ENCODE data around the gene CHRNA4.

Gene CHRNA4

GRCh38 chr20:63403403-63404105 lies 42.4 kb upstream of the CHRNA4 start:
- no peaks in the 10 kb centered on the region for H3K27me3 ChIP-seq (ENCODE audit: control insufficient read depth, insufficient read depth, low read length)
- H3K4me1 ChIP-seq (ENCODE audit: control insufficient read depth, insufficient read depth, low read length): peaks cover 3% of the 10 kb centered on the region
- H3K9me3 ChIP-seq (ENCODE audit: control insufficient read depth, insufficient read depth, low read length): no peaks in the 10 kb centered on the region
- no peak overlapping the region for H3K4me3 ChIP-seq (ENCODE audit: low read length)
- WGBS (ENCODE audit: insufficient coverage, insufficient read length): no CpG with 5 or more reads among the region's 19 CpGs
- H3K27ac ChIP-seq (ENCODE audit: low read length): no peak overlapping the region
- no peaks in the 10 kb centered on the region for H3K36me3 ChIP-seq (ENCODE audit: control insufficient read depth, insufficient read depth, low read length)
- no peak for DNase-seq (ENCODE audit: low read depth, low spot score)

GRCh38 chr20:63402860-63403220 lies 41.7 kb upstream of the CHRNA4 start:
- no peak overlapping the region for H3K27ac ChIP-seq (ENCODE audit: low read length)
- H3K9me3 ChIP-seq (ENCODE audit: control insufficient read depth, insufficient read depth, low read length): no peaks in the 10 kb centered on the region
- H3K27me3 ChIP-seq (ENCODE audit: control insufficient read depth, insufficient read depth, low read length): no peaks in the 10 kb centered on the region
- H3K4me3 ChIP-seq (ENCODE audit: low read length): no peak overlapping the region
- peaks cover 3% of the 10 kb centered on the region for H3K4me1 ChIP-seq (ENCODE audit: control insufficient read depth, insufficient read depth, low read length)
- no peaks in the 10 kb centered on the region for H3K36me3 ChIP-seq (ENCODE audit: control insufficient read depth, insufficient read depth, low read length)
- WGBS (ENCODE audit: insufficient coverage, insufficient read length): no CpG with 5 or more reads among the region's 9 CpGs
- DNase-seq (ENCODE audit: low read depth, low spot score): no peak

- DNase-seq (ENCODE audit: low read depth, low spot score): no peak
- no CpG with 5 or more reads among the region's 24 CpGs for WGBS (ENCODE audit: insufficient coverage, insufficient read length)
- no peaks in the 10 kb centered on the region for H3K36me3 ChIP-seq (ENCODE audit: control insufficient read depth, insufficient read depth, low read length)
- H3K4me1 ChIP-seq (ENCODE audit: control insufficient read depth, insufficient read depth, low read length): peaks cover 3% of the 10 kb centered on the region
- no peak overlapping the region for H3K27ac ChIP-seq (ENCODE audit: low read length)
- H3K4me3 ChIP-seq (ENCODE audit: low read length): no peak overlapping the region
- H3K27me3 ChIP-seq (ENCODE audit: control insufficient read depth, insufficient read depth, low read length): no peaks in the 10 kb centered on the region
- no peaks in the 10 kb centered on the region for H3K9me3 ChIP-seq (ENCODE audit: control insufficient read depth, insufficient read depth, low read length)
Observed at GRCh38 chr20:63402181-63402859, 41.2 kb upstream of the CHRNA4 start.

GRCh38 chr20:63401384-63402110 lies 40.4 kb upstream of the CHRNA4 start:
- no peaks in the 10 kb centered on the region for H3K27me3 ChIP-seq (ENCODE audit: control insufficient read depth, insufficient read depth, low read length)

GRCh38 chr20:63400486-63401210 lies 39.5 kb upstream of the CHRNA4 start:
- Histone ChIP-seq H3K27ac (ENCODE audit: low read length) (no peak overlapping the region), H3K27me3 (ENCODE audit: control insufficient read depth, insufficient read depth, low read length) (no peaks in the 10 kb centered on the region), H3K9me3 (ENCODE audit: control insufficient read depth, insufficient read depth, low read length) (no peaks in the 10 kb centered on the region), H3K4me1 (ENCODE audit: control insufficient read depth, insufficient read depth, low read length) (peaks cover 3% of the 10 kb centered on the region), H3K36me3 (ENCODE audit: control insufficient read depth, insufficient read depth, low read length) (no peaks in the 10 kb centered on the region), H3K4me3 (ENCODE audit: low read length) (no peak overlapping the region)
- no peak for DNase-seq (ENCODE audit: low read depth, low spot score)
- whole genome bisulfite sequencing (ENCODE audit: insufficient coverage, insufficient read length): no CpG with 5 or more reads among the region's 44 CpGs

More at GRCh38 chr20:63401384-63402110, 40.4 kb upstream of the CHRNA4 start:
- WGBS (ENCODE audit: insufficient coverage, insufficient read length): no CpG with 5 or more reads among the region's 29 CpGs
- no peak overlapping the region for H3K4me3 ChIP-seq (ENCODE audit: low read length)
- no peak overlapping the region for H3K27ac ChIP-seq (ENCODE audit: low read length)
- no peaks in the 10 kb centered on the region for H3K9me3 ChIP-seq (ENCODE audit: control insufficient read depth, insufficient read depth, low read length)
- peaks cover 3% of the 10 kb centered on the region for H3K4me1 ChIP-seq (ENCODE audit: control insufficient read depth, insufficient read depth, low read length)
- no peaks in the 10 kb centered on the region for H3K36me3 ChIP-seq (ENCODE audit: control insufficient read depth, insufficient read depth, low read length)
- DNase-seq (ENCODE audit: low read depth, low spot score): no peak

GRCh38 chr20:63399596-63400375 lies 38.6 kb upstream of the CHRNA4 start:
- H3K27me3 ChIP-seq (ENCODE audit: control insufficient read depth, insufficient read depth, low read length): no peaks in the 10 kb centered on the region
- H3K36me3 ChIP-seq (ENCODE audit: control insufficient read depth, insufficient read depth, low read length): no peaks in the 10 kb centered on the region

GRCh38 chr20:63398744-63399514 lies 37.8 kb upstream of the CHRNA4 start:
- WGBS (ENCODE audit: insufficient coverage, insufficient read length): no CpG with 5 or more reads among the region's 27 CpGs
- Histone ChIP-seq H3K9me3 (ENCODE audit: control insufficient read depth, insufficient read depth, low read length) (no peaks in the 10 kb centered on the region), H3K36me3 (ENCODE audit: control insufficient read depth, insufficient read depth, low read length) (no peaks in the 10 kb centered on the region), H3K27me3 (ENCODE audit: control insufficient read depth, insufficient read depth, low read length) (no peaks in the 10 kb centered on the region), H3K4me1 (ENCODE audit: control insufficient read depth, insufficient read depth, low read length) (peaks cover 12% of the 10 kb centered on the region), H3K4me3 (ENCODE audit: low read length) (no peak overlapping the region), H3K27ac (ENCODE audit: low read length) (no peak overlapping the region)
- DNase-seq (ENCODE audit: low read depth, low spot score): no peak

More at GRCh38 chr20:63399596-63400375, 38.6 kb upstream of the CHRNA4 start:
- Histone ChIP-seq H3K27ac (ENCODE audit: low read length) (no peak overlapping the region), H3K4me1 (ENCODE audit: control insufficient read depth, insufficient read depth, low read length) (peaks cover 7% of the 10 kb centered on the region), H3K9me3 (ENCODE audit: control insufficient read depth, insufficient read depth, low read length) (no peaks in the 10 kb centered on the region), H3K4me3 (ENCODE audit: low read length) (no peak overlapping the region)
- DNase-seq (ENCODE audit: low read depth, low spot score): no peak
- no CpG with 5 or more reads among the region's 41 CpGs for WGBS (ENCODE audit: insufficient coverage, insufficient read length)

GRCh38 chr20:63397946-63398450 lies 36.8 kb upstream of the CHRNA4 start:
- H3K36me3 ChIP-seq (ENCODE audit: control insufficient read depth, insufficient read depth, low read length): no peaks in the 10 kb centered on the region
- DNase-seq (ENCODE audit: low read depth, low spot score): no peak
- no CpG with 5 or more reads among the region's 25 CpGs for WGBS (ENCODE audit: insufficient coverage, insufficient read length)
- peaks cover 13% of the 10 kb centered on the region for H3K4me1 ChIP-seq (ENCODE audit: control insufficient read depth, insufficient read depth, low read length)
- no peaks in the 10 kb centered on the region for H3K27me3 ChIP-seq (ENCODE audit: control insufficient read depth, insufficient read depth, low read length)
- H3K9me3 ChIP-seq (ENCODE audit: control insufficient read depth, insufficient read depth, low read length): no peaks in the 10 kb centered on the region
- H3K4me3 ChIP-seq (ENCODE audit: low read length): no peak overlapping the region
- H3K27ac ChIP-seq (ENCODE audit: low read length): no peak overlapping the region

- DNase-seq (ENCODE audit: low read depth, low spot score): no peak
- H3K4me1 ChIP-seq (ENCODE audit: control insufficient read depth, insufficient read depth, low read length): peaks cover 13% of the 10 kb centered on the region
- H3K4me3 ChIP-seq (ENCODE audit: low read length): no peak overlapping the region
- WGBS (ENCODE audit: insufficient coverage, insufficient read length): no CpG with 5 or more reads among the region's 30 CpGs
- no peaks in the 10 kb centered on the region for H3K27me3 ChIP-seq (ENCODE audit: control insufficient read depth, insufficient read depth, low read length)
- H3K9me3 ChIP-seq (ENCODE audit: control insufficient read depth, insufficient read depth, low read length): no peaks in the 10 kb centered on the region
- no peaks in the 10 kb centered on the region for H3K36me3 ChIP-seq (ENCODE audit: control insufficient read depth, insufficient read depth, low read length)
- no peak overlapping the region for H3K27ac ChIP-seq (ENCODE audit: low read length)
Observed at GRCh38 chr20:63397155-63397843, 36.1 kb upstream of the CHRNA4 start.
